ENCODE results near the gene HEXIM2. TPM values are rescaled to one million over a fixed set of nuclear protein-coding genes. Genes with fewer than 3 reads are reported as not detected.
A peak's percentile ranks its signal among the peaks of the same experiment; 100 is the strongest.

The HEXIM2 gene
- total RNA-seq, 1 experiment from 2014 or later, result 13.5 TPM

GRCh38 chr17:45197108-45197507, 35.4 kb downstream of the HEXIM2 start:
- intact Hi-C loops (cut with micrococcal nuclease), result loop anchor here (1.0 kb wide), 2 partner anchors 49 to 62 kb away; partner anchors contain the start of genes ACBD4 and HEXIM1
- TF ChIP-seq EGR1 (IDR thresholded peaks at IDR 0.05; ENCODE audit: low read depth) (no peak), EZH2phosphoT487 (IDR thresholded peaks at IDR 0.05; ENCODE audit: borderline replicate concordance) (no peak), YY1 (IDR thresholded peaks at IDR 0.05; ENCODE audit: extremely low read depth, insufficient replicate concordance, low read depth, low read length) (no peak), SIN3A (IDR thresholded peaks at IDR 0.05; ENCODE audit: low read depth) (no peak), FOSL1 (IDR thresholded peaks at IDR 0.05; ENCODE audit: low read depth) (no peak), EZH2 (IDR thresholded peaks at IDR 0.05) (no peak), ELF1 (IDR thresholded peaks at IDR 0.05; ENCODE audit: borderline replicate concordance, low read depth) (no peak), JUND (IDR thresholded peaks at IDR 0.05) (no peak), ATF3 (IDR thresholded peaks at IDR 0.05) (no peak), RAD21 (IDR thresholded peaks at IDR 0.05; ENCODE audit: low read depth) (no peak), POLR2A (IDR thresholded peaks at IDR 0.05; ENCODE audit: borderline replicate concordance, extremely low read depth, insufficient read depth, insufficient read length) (no peak)

More at GRCh38 chr17:45197108-45197507, 35.4 kb downstream of the HEXIM2 start:
- H3K27me3 ChIP-seq (ENCODE audit: insufficient read depth, low read length), result no peaks in the 10 kb centered on the region
- peak overlapping the region; percentile 53 for H3K27ac ChIP-seq (ENCODE audit: low read depth, low read length)
- H3K79me2 ChIP-seq (ENCODE audit: insufficient read depth, low read length), result no peaks in the 10 kb centered on the region
- CTCF ChIA-PET, result interaction anchor here (0.6 to 6.6 kb wide), 23 partner anchors 9 to 180 kb away, joined by 3 to 157 read pairs (median 6); partner anchors contain the start of genes ACBD4, FMNL1, HEXIM1 and HEXIM2
- peak overlapping the region; percentile 36 for H3K9ac ChIP-seq (ENCODE audit: low read length)
- POLR2A ChIA-PET, result interaction anchor here (1.0 to 3.7 kb wide), 6 partner anchors 21 to 61 kb away, joined by 3 to 141 read pairs (median 10); partner anchors contain the start of genes ACBD4, HEXIM1 and HEXIM2
- DNase-seq (ENCODE audit: low read depth, low spot score) (no peak), ATAC-seq (no peak)
- peak overlapping the region; percentile 63 for H3K4me2 ChIP-seq (ENCODE audit: low read length)
- no peak overlapping the region for H3K4me3 ChIP-seq (replicated peaks in 1 of 2; ENCODE audit: low read depth in 1 of 2, low read length in 2 of 2)
- no peaks in the 10 kb centered on the region for H3K36me3 ChIP-seq (ENCODE audit: control insufficient read depth in 1 of 2, insufficient read depth in 2 of 2, low read length in 2 of 2)
- H3K9me3 ChIP-seq (ENCODE audit: control insufficient read depth in 1 of 2, insufficient read depth in 1 of 2, low read depth in 1 of 2, low read length in 2 of 2), result no peaks in the 10 kb centered on the region
- RAD21 ChIA-PET (ENCODE audit: low non-redundant PET in 1 of 2, low total read pairs in 2 of 2, uncharacterized antibody in 2 of 2, unreplicated experiment in 2 of 2), result interaction anchor here (0.6 to 2.9 kb wide), 12 partner anchors 24 to 64 kb away, joined by 3 to 25 read pairs (median 8); partner anchors contain the start of genes ACBD4 (in 2 of the 2) and HEXIM2 (in 2 of the 2)
- peaks cover 12 to 31% of the 10 kb centered on the region in 2 experiments; a peak in 3 of 4 replicates for H3K4me1 ChIP-seq (ENCODE audit: control insufficient read depth in 1 of 2, insufficient read depth in 2 of 2, low read length in 2 of 2)
- H3K9me2 ChIP-seq (ENCODE audit: insufficient read depth), result no peaks in the 10 kb centered on the region
- no peak overlapping the region for H2AFZ ChIP-seq (ENCODE audit: low read depth, low read length, poor library complexity, severe bottlenecking)
- no peaks in the 10 kb centered on the region for H4K20me1 ChIP-seq (ENCODE audit: insufficient read depth)
- no TSS peak for BruUV-seq (replicated peaks)

Measured in HCT116 (cell line).